Measurements from ENCODE around the gene ADAD2. TPM values are rescaled to one million over a fixed set of nuclear protein-coding genes. Genes with fewer than 3 reads are reported as not detected.

Gene ADAD2
- total and polyA plus RNA-seq, 2 of the 4 experiments (the other 2 are of a cell fraction) = not detected

DNA sequence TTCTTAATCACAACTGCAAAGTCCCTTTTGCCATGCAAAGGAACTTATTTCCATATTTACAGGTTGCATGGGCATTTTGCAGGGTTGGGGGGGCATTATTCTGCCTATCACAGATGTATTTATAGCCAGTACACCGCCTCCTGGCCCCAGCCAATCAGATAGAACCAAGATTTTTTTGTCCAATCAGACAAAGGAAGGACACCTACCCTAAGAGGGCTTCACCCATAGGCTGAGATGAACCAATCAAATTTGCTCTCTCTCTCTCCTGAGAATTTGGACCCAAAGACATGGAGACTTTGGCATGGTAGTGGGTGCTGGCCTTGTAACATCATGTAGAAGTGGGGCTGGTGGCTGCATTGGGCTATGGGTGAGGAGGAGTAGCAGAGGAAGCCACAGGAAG lies 52.8 kb downstream of the ADAD2 start:
- ATAC-seq (ENCODE audit: low read depth) (no peak), DNase-seq (no peak)
- H3K4me1 ChIP-seq (ENCODE audit: control insufficient read depth, insufficient read depth, low read length) = no peaks in the 10 kb centered on the region; the same call in 1 of the 2 replicates
- H2AK5ac ChIP-seq (ENCODE audit: low read depth, low read length) = no peak overlapping the region
- no peak overlapping the region for H3K9ac ChIP-seq (ENCODE audit: low read depth, low read length)
- H3K23ac ChIP-seq (ENCODE audit: low read depth, low read length) = no peak overlapping the region
- no peak overlapping the region for H3K4me3 ChIP-seq (ENCODE audit: insufficient read depth, low read depth, low read length)
- no peaks in the 10 kb centered on the region for H3K79me1 ChIP-seq (ENCODE audit: low read depth in 1 of 2, low read length in 2 of 2)
- intact Hi-C loops (cut with micrococcal nuclease) (no loop called here), in situ Hi-C loops (cut with MboI; ENCODE audit: low sequenced_read_pairs) (no loop called here), dilution Hi-C loops (cut with HindIII; ENCODE audit: low sequenced_read_pairs, unreplicated experiment) (no loop called here)
- no peak overlapping the region for H2BK20ac ChIP-seq (ENCODE audit: low read depth, low read length)
- no peaks in the 10 kb centered on the region for H3K36me3 ChIP-seq (ENCODE audit: control insufficient read depth, insufficient read depth, low read length)
- no peak overlapping the region for H2AFZ ChIP-seq (replicated peaks; ENCODE audit: low read length, poor library complexity)
- no peak overlapping the region for H3K56ac ChIP-seq (ENCODE audit: extremely low read depth, insufficient read depth, low read length)
- no peak overlapping the region for H3K18ac ChIP-seq (ENCODE audit: low read depth, low read length)
- H2BK5ac ChIP-seq (ENCODE audit: low read depth, low read length, poor library complexity, severe bottlenecking) = no peak overlapping the region
- ChIA-PET CTCF (no interaction called here), POLR2A (ENCODE audit: unreplicated experiment) (no interaction called here)
- H3K9me3 ChIP-seq (ENCODE audit: control insufficient read depth, insufficient read depth, low read length) = peaks cover 7% of the 10 kb centered on the region
- no peak overlapping the region for H2AK9ac ChIP-seq (replicated peaks; ENCODE audit: low read depth, low read length, poor library complexity)
- H3K27ac ChIP-seq (ENCODE audit: insufficient read depth, low read length) = no peak overlapping the region
- WGBS, 2 experiments (ENCODE audit: extremely low coverage in 2 of 2, insufficient read length in 1 of 2) = no CpG with 5 or more reads among the region's 1 CpG
- H3K27me3 ChIP-seq (ENCODE audit: control insufficient read depth, insufficient read depth, low read length) = peaks cover 70% of the 10 kb centered on the region
- H3K14ac ChIP-seq (replicated peaks; ENCODE audit: low read depth, low read length) = no peak overlapping the region
- no peak overlapping the region for H3K4ac ChIP-seq (ENCODE audit: low read depth, low read length)
- H4K8ac ChIP-seq (ENCODE audit: low read depth in 2 of 2, low read length in 2 of 2) = no peak overlapping the region
- TF ChIP-seq NFE2L2 (IDR thresholded peaks at IDR 0.05; ENCODE audit: low read depth, low read length) = no peak
- TF ChIP-seq FOS (IDR thresholded peaks at IDR 0.05; ENCODE audit: low read depth, low read length) = no peak
- TF ChIP-seq CHD1 (IDR thresholded peaks at IDR 0.05; ENCODE audit: low read depth, low read length) = no peak
- TF ChIP-seq MAZ (IDR thresholded peaks at IDR 0.05; ENCODE audit: borderline replicate concordance, low read depth, low read length) = no peak
- TF ChIP-seq BHLHE40 (IDR thresholded peaks at IDR 0.05; ENCODE audit: low read depth, low read length) = no peak
- no peak for TF ChIP-seq RFX5 (IDR thresholded peaks at IDR 0.05; ENCODE audit: low read depth, low read length)
- TF ChIP-seq, protein P1, sequence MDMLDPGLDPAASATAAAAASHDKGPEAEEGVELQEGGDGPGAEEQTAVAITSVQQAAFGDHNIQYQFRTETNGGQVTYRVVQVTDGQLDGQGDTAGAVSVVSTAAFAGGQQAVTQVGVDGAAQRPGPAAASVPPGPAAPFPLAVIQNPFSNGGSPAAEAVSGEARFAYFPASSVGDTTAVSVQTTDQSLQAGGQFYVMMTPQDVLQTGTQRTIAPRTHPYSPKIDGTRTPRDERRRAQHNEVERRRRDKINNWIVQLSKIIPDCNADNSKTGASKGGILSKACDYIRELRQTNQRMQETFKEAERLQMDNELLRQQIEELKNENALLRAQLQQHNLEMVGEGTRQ (IDR thresholded peaks at IDR 0.05; ENCODE audit: low read depth, low read length) = no peak
- TF ChIP-seq RCOR1 (IDR thresholded peaks at IDR 0.05; ENCODE audit: insufficient replicate concordance, low read length) = no peak
- TF ChIP-seq, protein P2, sequence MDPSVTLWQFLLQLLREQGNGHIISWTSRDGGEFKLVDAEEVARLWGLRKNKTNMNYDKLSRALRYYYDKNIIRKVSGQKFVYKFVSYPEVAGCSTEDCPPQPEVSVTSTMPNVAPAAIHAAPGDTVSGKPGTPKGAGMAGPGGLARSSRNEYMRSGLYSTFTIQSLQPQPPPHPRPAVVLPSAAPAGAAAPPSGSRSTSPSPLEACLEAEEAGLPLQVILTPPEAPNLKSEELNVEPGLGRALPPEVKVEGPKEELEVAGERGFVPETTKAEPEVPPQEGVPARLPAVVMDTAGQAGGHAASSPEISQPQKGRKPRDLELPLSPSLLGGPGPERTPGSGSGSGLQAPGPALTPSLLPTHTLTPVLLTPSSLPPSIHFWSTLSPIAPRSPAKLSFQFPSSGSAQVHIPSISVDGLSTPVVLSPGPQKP (IDR thresholded peaks at IDR 0.05; ENCODE audit: borderline replicate concordance, low read depth, low read length) = no peak
- no peak overlapping the region for H4K91ac ChIP-seq (ENCODE audit: insufficient read depth, low read depth, low read length)
- no TSS peak for BruUV-seq (replicated peaks)
- H3K9me1 ChIP-seq (ENCODE audit: insufficient read depth, low read length) = no peaks in the 10 kb centered on the region
- H4K20me1 ChIP-seq (ENCODE audit: insufficient read depth, low read length) = no peaks in the 10 kb centered on the region
- H2BK15ac ChIP-seq (ENCODE audit: low read depth, low read length) = no peak overlapping the region
- H2BK120ac ChIP-seq (ENCODE audit: low read depth, low read length) = no peak overlapping the region
- no peak overlapping the region for H4K5ac ChIP-seq (ENCODE audit: low read depth, low read length)
- H3K4me2 ChIP-seq (ENCODE audit: low read depth, low read length) = no peak overlapping the region

Measured in IMR-90 (cell line).